Keratinocyte (primary cell): Measurements from ENCODE around the gene CYP46A1. TPM values are rescaled to one million over a fixed set of nuclear protein-coding genes. Genes with fewer than 3 reads are reported as not detected.

Source experiments
- DNase-seq: peaks from one replicate; pipeline ENCODE4 v3.0.0-alpha.2; 2011; ENCODE audit warnings: low read depth, missing footprints, low spot score
- FAIRE-seq: peaks from 2 replicates; lab custom pipeline; 2011; peaks lifted over from hg19 to GRCh38; lab: Jason Lieb, UNC
- H2AFZ ChIP-seq: 2 replicates; pipeline ENCODE4 v1.6.0; 2012; ENCODE audit warnings: low read length, control low read depth, inconsistent platforms; ENCODE audit not compliant: control insufficient read depth
- H3K27ac ChIP-seq: 2 replicates; pipeline ENCODE4 v1.5.1; 2011; ENCODE audit warnings: low read length; ENCODE audit not compliant: control insufficient read depth, insufficient read depth
- H3K27me3 ChIP-seq: 3 replicates; pipeline ENCODE4 v1.6.0; 2011; ENCODE audit warnings: low read length; ENCODE audit not compliant: control insufficient read depth, insufficient read depth; ENCODE audit errors: extremely low read depth
- H3K36me3 ChIP-seq, 2 experiments: 2 replicates in 1 of 2; 3 replicates in 1 of 2; pipeline ENCODE4 v1.5.1; 2011; ENCODE audit warnings: low read length in 2 of 2, mild to moderate bottlenecking in 1 of 2; ENCODE audit not compliant: control insufficient read depth in 2 of 2, insufficient read depth in 2 of 2; ENCODE audit errors: extremely low read depth in 1 of 2
- H3K4me1 ChIP-seq: 3 replicates; pipeline ENCODE4 v1.5.1; 2011; ENCODE audit warnings: low read length; ENCODE audit not compliant: control insufficient read depth, insufficient read depth; ENCODE audit errors: extremely low read depth
- H3K4me2 ChIP-seq: 3 replicates; pipeline ENCODE4 v1.6.0; 2011; ENCODE audit warnings: low read depth, low read length; ENCODE audit not compliant: control insufficient read depth, insufficient read depth; ENCODE audit errors: extremely low read depth
- H3K4me3 ChIP-seq, 3 experiments: fragments of 200-600 bp in 1 of 3; sonication (generic) in 1 of 3; 2 replicates in 2 of 3; 3 replicates in 1 of 3; pipeline ENCODE4 v1.5.1; 2011 to 2016; ENCODE audit warnings: low read length in 3 of 3, mild to moderate bottlenecking in 3 of 3, control low read depth in 2 of 3, inconsistent platforms in 1 of 3, low read depth in 1 of 3, mixed read lengths in 1 of 3, mixed run types in 1 of 3, moderate library complexity in 1 of 3; ENCODE audit not compliant: control insufficient read depth in 2 of 3, insufficient read depth in 2 of 3; ENCODE audit errors: extremely low read depth in 1 of 3
- H3K79me2 ChIP-seq: 2 replicates; pipeline ENCODE4 v1.6.0; 2012; ENCODE audit warnings: low read length; ENCODE audit not compliant: control insufficient read depth, insufficient read depth
- H3K9ac ChIP-seq: 3 replicates; pipeline ENCODE4 v1.6.0; 2011; ENCODE audit warnings: low read length; ENCODE audit not compliant: control insufficient read depth, insufficient read depth; ENCODE audit errors: extremely low read depth
- H3K9me1 ChIP-seq: 3 replicates; pipeline ENCODE4 v1.6.0; 2011; ENCODE audit warnings: low read length; ENCODE audit not compliant: control insufficient read depth, insufficient read depth; ENCODE audit errors: extremely low read depth
- H3K9me3 ChIP-seq: 2 replicates; pipeline ENCODE4 v1.5.1; 2012; ENCODE audit warnings: low read depth, low read length; ENCODE audit not compliant: control insufficient read depth
- H4K20me1 ChIP-seq: 3 replicates; pipeline ENCODE4 v1.6.0; 2011; ENCODE audit warnings: low read length; ENCODE audit not compliant: control insufficient read depth, insufficient read depth; ENCODE audit errors: extremely low read depth
- EZH2 ChIP-seq: IDR thresholded peaks from one replicate; pipeline ENCODE4 v1.6.1; 2012; ENCODE audit warnings: inconsistent platforms, mild to moderate bottlenecking, low read length, moderate library complexity
- dilution Hi-C: fragments of 300-500 bp; cut with MboI; formaldehyde crosslinking; loops from one replicate; pipeline ENCODE4 v1.7.0; 2020; ENCODE audit warnings: low sequenced_read_pairs; ENCODE audit not compliant: extremely low pct_ligation_motif_present
- polyA plus RNA-seq, 5 experiments: library from polyadenylated mRNA; depleted of rRNA in 3 of 5; stranded (reverse) in 3 of 5; stranded (forward) in 1 of 5; unstranded in 1 of 5; fragments of >200 nt; gene quantifications; 1 replicate in 1 of 5; 2 replicates in 3 of 5; 3 replicates in 1 of 5; pipeline versions ENCODE4 v1.2.1 to v1.2.3, GENCODE V29; 2011 to 2012; ENCODE audit warnings: missing spikeins in 2 of 5, low read depth in 1 of 5, low replicate concordance in 1 of 5
- TF ChIP-seq, protein P1 (sequence below), 3 experiments: IDR thresholded peaks in 1 of 3; conservative IDR thresholded peaks in 1 of 3; optimal IDR thresholded peaks in 1 of 3; 2 replicates in 2 of 3; 3 replicates in 1 of 3; pipeline versions ENCODE3 to v1.5.1; 2011; ENCODE audit warnings: low read length in 3 of 3, mild to moderate bottlenecking in 3 of 3, moderate library complexity in 2 of 3, control low read depth in 1 of 3, inconsistent platforms in 1 of 3; ENCODE audit not compliant: insufficient read depth in 2 of 3; ENCODE audit errors: extremely low read depth in 1 of 3

The CYP46A1 gene
- polyA plus RNA-seq, 1 donor (not counting 4 experiments of a cell fraction or from before 2014, with no cell fraction given): 0.01 TPM

DNA sequence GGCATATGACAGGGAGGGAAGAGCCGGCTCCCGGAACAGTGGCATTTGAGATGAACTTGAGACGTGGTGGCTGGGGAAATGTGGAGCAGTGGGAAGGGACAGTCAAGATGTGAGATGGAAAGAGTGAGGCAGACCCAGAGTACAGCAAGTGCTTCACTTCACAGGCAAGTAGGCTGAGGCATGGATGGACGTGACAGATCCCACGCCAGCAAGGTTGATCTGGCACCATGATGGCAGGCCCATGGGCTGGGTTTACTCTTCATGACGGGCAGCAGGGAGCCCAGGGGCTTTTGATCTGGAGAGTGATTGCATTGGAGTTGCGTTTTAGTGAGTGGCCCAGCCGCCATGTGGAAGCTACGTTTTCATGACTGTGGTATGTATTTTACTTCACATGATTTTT is 91.3 kb downstream of the CYP46A1 start:
- no peaks in the 10 kb centered on the region for H3K9me1 ChIP-seq
- H3K36me3 ChIP-seq: no peaks in the 10 kb centered on the region
- H3K27me3 ChIP-seq: peaks cover 35% of the 10 kb centered on the region
- FAIRE-seq (no peak), DNase-seq (no peak)
- TF ChIP-seq, protein P1, sequence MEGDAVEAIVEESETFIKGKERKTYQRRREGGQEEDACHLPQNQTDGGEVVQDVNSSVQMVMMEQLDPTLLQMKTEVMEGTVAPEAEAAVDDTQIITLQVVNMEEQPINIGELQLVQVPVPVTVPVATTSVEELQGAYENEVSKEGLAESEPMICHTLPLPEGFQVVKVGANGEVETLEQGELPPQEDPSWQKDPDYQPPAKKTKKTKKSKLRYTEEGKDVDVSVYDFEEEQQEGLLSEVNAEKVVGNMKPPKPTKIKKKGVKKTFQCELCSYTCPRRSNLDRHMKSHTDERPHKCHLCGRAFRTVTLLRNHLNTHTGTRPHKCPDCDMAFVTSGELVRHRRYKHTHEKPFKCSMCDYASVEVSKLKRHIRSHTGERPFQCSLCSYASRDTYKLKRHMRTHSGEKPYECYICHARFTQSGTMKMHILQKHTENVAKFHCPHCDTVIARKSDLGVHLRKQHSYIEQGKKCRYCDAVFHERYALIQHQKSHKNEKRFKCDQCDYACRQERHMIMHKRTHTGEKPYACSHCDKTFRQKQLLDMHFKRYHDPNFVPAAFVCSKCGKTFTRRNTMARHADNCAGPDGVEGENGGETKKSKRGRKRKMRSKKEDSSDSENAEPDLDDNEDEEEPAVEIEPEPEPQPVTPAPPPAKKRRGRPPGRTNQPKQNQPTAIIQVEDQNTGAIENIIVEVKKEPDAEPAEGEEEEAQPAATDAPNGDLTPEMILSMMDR (optimal IDR thresholded peaks at IDR 0.05 in 1 of 3, IDR thresholded peaks at IDR 0.05 in 1 of 3, conservative IDR thresholded peaks at IDR 0.05 in 1 of 3; ENCODE audit: extremely low read depth in 1 of 3, insufficient read depth in 2 of 3, low read length in 3 of 3): no peak
- TF ChIP-seq EZH2: no peak
- dilution Hi-C loops: no loop called here
- no peaks in the 10 kb centered on the region for H4K20me1 ChIP-seq
- H3K27ac ChIP-seq: no peak overlapping the region
- H3K9me3 ChIP-seq: no peaks in the 10 kb centered on the region
- no peaks in the 10 kb centered on the region for H3K4me1 ChIP-seq
- no peak overlapping the region for H3K4me3 ChIP-seq
- no peak overlapping the region for H3K9ac ChIP-seq
- no peak overlapping the region for H2AFZ ChIP-seq
- H3K79me2 ChIP-seq: no peaks in the 10 kb centered on the region
- no peak overlapping the region for H3K4me2 ChIP-seq

Other genes starting within 250 kb of the CYP46A1 start
- gene SETD3, start 203.4 kb upstream of the CYP46A1 start, polyA plus RNA-seq: 39.4 to 48.1 TPM (median 46.9 TPM) in 3 replicates
- 6.6 to 12.8 TPM (median 11.5 TPM) in 3 replicates for gene CCNK, start 202.9 kb upstream of the CYP46A1 start, polyA plus RNA-seq
- 13.2 to 20.5 TPM (median 13.9 TPM) in 3 replicates for gene CCDC85C, start 80.1 kb upstream of the CYP46A1 start, polyA plus RNA-seq
- gene HHIPL1, start 39.2 kb upstream of the CYP46A1 start, polyA plus RNA-seq: 0.08 to 0.17 TPM (median 0.11 TPM) in 3 replicates
- gene EML1, start 109.1 kb downstream of the CYP46A1 start, polyA plus RNA-seq: 0.84 to 1.8 TPM (median 0.85 TPM) in 3 replicates